IPS-18c (cell line): ENCODE results near the gene COL19A1.

Experiments used
- H3K4me3 ChIP-seq: 2 replicates; pipeline ENCODE4 v1.7.0; 2013; ENCODE audit warnings: low read depth, mild to moderate bottlenecking, low read length, moderate library complexity; ENCODE audit not compliant: insufficient read depth
- H3K9me3 ChIP-seq: one replicate; pipeline ENCODE4 v1.6.1; 2013; ENCODE audit warnings: mild to moderate bottlenecking, low read length, moderate library complexity; ENCODE audit not compliant: control insufficient read depth, insufficient read depth

COL19A1 gene

GRCh38 chr6:70060680-70061079 is 194.3 kb downstream of the COL19A1 start:
- Histone ChIP-seq H3K9me3 (no peaks in the 10 kb centered on the region), H3K4me3 (no peak overlapping the region)

GRCh38 chr6:70061546-70061945 is 195.2 kb downstream of the COL19A1 start:
- Histone ChIP-seq H3K4me3 (no peak overlapping the region), H3K9me3 (no peaks in the 10 kb centered on the region)

GRCh38 chr6:70062010-70062409 is 195.7 kb downstream of the COL19A1 start:
- Histone ChIP-seq H3K4me3 (no peak overlapping the region), H3K9me3 (no peaks in the 10 kb centered on the region)

DNA sequence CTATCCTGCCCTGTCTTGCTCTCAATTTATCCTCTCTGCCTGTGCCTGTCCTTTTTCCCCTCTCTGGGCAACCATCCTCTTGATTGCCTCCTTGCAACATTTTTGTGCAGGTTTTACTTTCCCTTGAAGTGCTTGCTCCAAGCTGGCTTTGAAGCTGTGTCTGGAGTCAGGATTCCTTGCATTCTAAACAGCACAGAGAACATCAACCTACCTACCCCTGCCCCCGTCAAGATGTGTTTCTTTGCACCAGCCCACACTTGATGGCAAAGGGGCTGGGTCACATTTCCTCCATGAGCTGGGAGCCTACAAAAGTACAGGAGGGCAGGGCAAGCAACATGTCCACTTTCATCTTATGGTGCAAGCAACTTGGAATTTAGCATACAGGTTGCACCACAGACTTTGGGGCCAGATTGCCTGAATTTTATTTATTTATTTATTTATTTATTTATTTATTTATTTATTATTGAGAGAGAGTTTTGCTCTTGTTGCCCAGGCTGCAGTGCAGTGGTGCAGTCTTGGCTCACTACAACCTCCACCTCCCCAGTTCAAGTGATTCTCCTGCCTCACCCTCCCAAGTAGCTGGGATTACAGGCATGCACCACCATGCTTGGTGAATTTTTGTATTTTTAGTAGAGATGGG is 206.3 kb downstream of the COL19A1 start:
- Histone ChIP-seq H3K9me3 (no peaks in the 10 kb centered on the region), H3K4me3 (no peak overlapping the region)

DNA sequence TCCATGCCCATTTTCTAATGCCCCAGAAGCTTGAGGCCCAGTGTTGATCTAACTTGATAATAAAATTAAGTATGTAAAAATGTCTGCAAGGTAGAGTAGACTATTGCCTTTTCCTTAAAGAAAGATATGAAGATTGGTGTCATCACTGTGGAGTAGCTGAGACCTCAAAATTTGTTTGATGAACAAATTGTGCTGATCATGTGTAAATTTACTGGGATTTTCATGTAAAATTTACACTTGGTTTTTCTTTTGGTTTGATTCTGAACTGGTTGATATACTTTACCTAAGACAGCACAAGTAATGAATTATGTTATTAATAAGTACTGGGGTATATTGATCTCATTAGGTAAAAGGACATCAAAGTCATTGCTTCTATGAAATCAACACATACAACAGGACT is 207.3 kb downstream of the COL19A1 start:
- Histone ChIP-seq H3K9me3 (no peaks in the 10 kb centered on the region), H3K4me3 (no peak overlapping the region)

- H3K4me3 ChIP-seq = no peak overlapping the region
- H3K9me3 ChIP-seq = no peaks in the 10 kb centered on the region
Measured at GRCh38 chr6:70079241-70079640, 212.9 kb downstream of the COL19A1 start.

DNA sequence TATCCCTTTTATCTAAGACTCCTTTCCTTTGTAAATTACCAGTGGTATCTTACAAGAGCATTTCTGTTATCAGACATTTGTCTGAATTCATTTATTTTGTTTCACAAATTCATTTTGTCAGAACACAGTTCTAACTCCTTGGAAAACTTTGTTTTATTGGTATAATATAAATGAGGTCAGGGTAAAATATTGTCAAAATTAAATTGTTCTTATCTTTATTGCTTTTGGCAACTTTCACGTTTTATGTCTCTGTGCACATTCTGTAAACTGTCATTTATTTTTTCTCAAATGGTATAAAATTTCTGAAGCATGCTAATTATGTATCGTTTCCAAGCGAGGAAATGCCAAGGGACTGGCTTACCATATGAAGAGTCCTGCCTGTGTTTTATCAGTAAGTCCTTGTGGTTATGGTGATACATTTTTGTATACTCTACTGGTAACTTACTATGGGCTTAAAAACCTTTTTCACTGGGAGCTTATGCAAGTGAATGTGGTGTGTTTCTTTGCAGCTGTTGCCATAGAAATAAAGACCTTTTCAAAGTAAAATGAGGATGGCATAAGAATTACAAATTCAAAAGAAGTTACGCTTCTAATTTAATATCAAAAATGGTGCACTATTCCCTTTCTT is 214.2 kb downstream of the COL19A1 start:
- Histone ChIP-seq H3K9me3 (no peaks in the 10 kb centered on the region), H3K4me3 (no peak overlapping the region)

GRCh38 chr6:70082830-70083229 is 216.5 kb downstream of the COL19A1 start:
- Histone ChIP-seq H3K9me3 (no peaks in the 10 kb centered on the region), H3K4me3 (no peak overlapping the region)

- Histone ChIP-seq H3K4me3 (no peak overlapping the region), H3K9me3 (no peaks in the 10 kb centered on the region)
Measured at GRCh38 chr6:70086806-70087205, 220.4 kb downstream of the COL19A1 start.

GRCh38 chr6:70094156-70094555 is 227.8 kb downstream of the COL19A1 start:
- Histone ChIP-seq H3K9me3 (no peaks in the 10 kb centered on the region), H3K4me3 (no peak overlapping the region)

DNA sequence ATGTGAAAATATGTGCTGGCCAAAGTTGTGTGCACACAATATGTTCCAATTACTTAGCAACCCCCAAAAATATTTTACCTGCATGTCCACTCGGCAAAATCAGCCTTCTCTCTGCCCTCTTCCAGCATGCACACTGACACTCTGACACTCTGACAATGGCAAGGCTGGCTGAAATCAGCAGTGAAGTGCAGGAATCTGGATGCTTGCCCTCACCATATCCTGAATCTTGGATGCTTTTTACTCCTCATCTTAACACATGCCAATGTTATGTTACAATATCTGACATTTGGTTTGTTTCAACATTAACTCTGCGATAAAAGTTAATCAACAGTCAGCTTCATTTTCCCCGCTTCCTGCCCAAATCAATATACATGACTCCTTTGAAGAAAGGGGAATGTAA is 233.4 kb downstream of the COL19A1 start:
- no peaks in the 10 kb centered on the region for H3K9me3 ChIP-seq
- H3K4me3 ChIP-seq = no peak overlapping the region

DNA sequence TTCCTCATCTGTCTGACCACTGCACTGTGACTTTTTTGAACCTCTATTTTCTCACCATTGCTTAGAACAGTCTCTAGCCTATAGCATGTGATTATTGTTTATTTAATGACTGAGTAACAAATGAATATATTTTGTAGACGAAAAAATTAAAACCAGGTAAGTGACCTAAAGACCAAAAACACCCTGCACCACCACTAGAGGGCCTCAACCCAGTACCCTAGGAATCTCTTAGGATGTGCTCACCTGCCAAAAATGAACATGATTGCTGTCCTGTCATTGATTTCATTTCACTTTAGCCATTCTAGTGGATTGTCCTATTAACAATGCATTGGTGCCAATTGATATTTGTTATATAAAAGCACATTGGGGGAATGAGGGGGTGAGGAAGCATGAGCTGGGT is 237.4 kb downstream of the COL19A1 start:
- H3K9me3 ChIP-seq = no peaks in the 10 kb centered on the region
- H3K4me3 ChIP-seq = no peak overlapping the region

- Histone ChIP-seq H3K4me3 (no peak overlapping the region), H3K9me3 (no peaks in the 10 kb centered on the region)
Measured at GRCh38 chr6:70107852-70108629, 241.7 kb downstream of the COL19A1 start.

DNA sequence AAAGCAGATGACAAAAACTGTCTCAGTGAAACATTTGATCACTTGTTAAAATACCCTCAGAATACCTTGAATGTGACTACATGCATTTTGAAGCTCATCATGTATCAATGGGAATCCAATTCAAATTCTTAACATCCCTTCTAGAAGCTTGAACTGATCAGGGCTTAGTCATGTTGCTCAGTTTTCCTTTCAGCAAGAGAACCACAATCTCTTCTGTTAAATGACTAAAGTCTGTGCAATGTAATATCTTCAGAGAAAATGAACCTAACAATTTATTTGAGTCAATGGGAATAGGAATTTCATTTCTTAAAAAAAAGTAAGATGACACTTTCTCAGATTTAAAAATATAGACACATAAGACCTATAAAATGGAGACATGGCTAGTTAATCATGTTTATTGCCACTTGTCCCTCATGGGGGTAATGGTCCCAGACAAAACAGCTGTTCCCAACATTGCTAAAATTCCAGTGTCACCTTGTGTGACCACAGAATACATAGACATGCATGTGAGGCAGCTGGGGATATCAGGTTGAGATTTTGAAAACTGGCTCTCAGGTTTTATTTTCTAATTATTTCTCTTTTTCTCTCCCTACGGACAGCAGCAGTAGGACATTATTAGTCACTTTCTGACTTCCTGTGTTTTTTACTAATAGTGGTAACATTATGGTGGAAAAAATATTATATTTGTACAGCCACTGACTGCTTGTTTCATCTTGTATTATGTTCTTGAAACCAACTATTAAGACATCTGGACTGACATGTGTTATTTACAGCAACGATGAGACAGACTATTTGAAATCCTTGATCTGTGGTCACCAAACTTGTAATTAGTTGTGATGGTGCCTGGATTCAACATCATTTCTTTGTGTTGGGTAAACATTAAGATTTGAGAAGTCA is 244.0 kb downstream of the COL19A1 start:
- Histone ChIP-seq H3K9me3 (no peaks in the 10 kb centered on the region), H3K4me3 (no peak overlapping the region)

GRCh38 chr6:70111737-70112136 is 245.4 kb downstream of the COL19A1 start:
- no peak overlapping the region for H3K4me3 ChIP-seq
- H3K9me3 ChIP-seq = no peaks in the 10 kb centered on the region

GRCh38 chr6:70112716-70113115 is 246.4 kb downstream of the COL19A1 start:
- Histone ChIP-seq H3K4me3 (no peak overlapping the region), H3K9me3 (no peaks in the 10 kb centered on the region)

GRCh38 chr6:70113171-70113570 is 246.8 kb downstream of the COL19A1 start:
- H3K4me3 ChIP-seq = no peak overlapping the region

More at GRCh38 chr6:70113171-70113570, 246.8 kb downstream of the COL19A1 start:
- H3K9me3 ChIP-seq = no peaks in the 10 kb centered on the region
